Measurements from ENCODE around the gene PTPRN2.
"Not testable (repeated sequence)": the region's sequence is repeated elsewhere in the genome, so short reads cannot be mapped to it uniquely, and the experiment has no call there.

The PTPRN2 gene

GRCh38 chr7:157730614-157731013, 857.0 kb downstream of the PTPRN2 start:
- DNase-seq (ENCODE audit: low read depth): no peak
- TF ChIP-seq CTCF (conservative IDR thresholded peaks at IDR 0.05; ENCODE audit: low read depth, low read length): no peak
- no peak overlapping the region for H3K4me3 ChIP-seq (ENCODE audit: low read depth, low read length)

GRCh38 chr7:157729566-157729965, 858.1 kb downstream of the PTPRN2 start:
- no peak overlapping the region for H3K4me3 ChIP-seq (ENCODE audit: low read depth, low read length)
- no peak for DNase-seq (ENCODE audit: low read depth)
- TF ChIP-seq CTCF (conservative IDR thresholded peaks at IDR 0.05; ENCODE audit: low read depth, low read length): no peak

GRCh38 chr7:157727964-157728615, 859.5 kb downstream of the PTPRN2 start:
- H3K4me3 ChIP-seq (ENCODE audit: low read depth, low read length): no peak overlapping the region
- TF ChIP-seq CTCF (conservative IDR thresholded peaks at IDR 0.05; ENCODE audit: low read depth, low read length): no peak
- no peak for DNase-seq (ENCODE audit: low read depth)

- H3K4me3 ChIP-seq (ENCODE audit: low read depth, low read length): no peak overlapping the region
- DNase-seq (ENCODE audit: low read depth): no peak
- TF ChIP-seq CTCF (conservative IDR thresholded peaks at IDR 0.05; ENCODE audit: low read depth, low read length): no peak
These were observed 860.9 kb downstream of the PTPRN2 start for GRCh38 chr7:157726764-157727163.

GRCh38 chr7:157725312-157725711, 862.3 kb downstream of the PTPRN2 start:
- DNase-seq (ENCODE audit: low read depth); H3K4me3 ChIP-seq (ENCODE audit: low read depth, low read length): not testable (repeated sequence)

GRCh38 chr7:157723205-157723604, 864.4 kb downstream of the PTPRN2 start:
- H3K4me3 ChIP-seq (ENCODE audit: low read depth, low read length): no peak overlapping the region
- TF ChIP-seq CTCF (conservative IDR thresholded peaks at IDR 0.05; ENCODE audit: low read depth, low read length): no peak
- no peak for DNase-seq (ENCODE audit: low read depth)

- TF ChIP-seq CTCF (conservative IDR thresholded peaks at IDR 0.05; ENCODE audit: low read depth, low read length): no peak
- no peak for DNase-seq (ENCODE audit: low read depth)
- no peak overlapping the region for H3K4me3 ChIP-seq (ENCODE audit: low read depth, low read length)
These were observed 865.2 kb downstream of the PTPRN2 start for GRCh38 chr7:157722137-157723060.

Data from choroid plexus epithelial cell (primary cell).